Liver (tissue), 9 donors: Measurements from ENCODE around the gene SNAP25. TPM values are rescaled to one million over a fixed set of nuclear protein-coding genes. Genes with fewer than 3 reads are reported as not detected.
A peak's percentile ranks its signal among the peaks of the same experiment; 100 is the strongest.

Experiments
- DNase-seq: peaks from one replicate; pipeline ENCODE4 v3.0.0-alpha.2; 2017; ENCODE audit warnings: low spot score
- H3K27ac ChIP-seq, 2 donors: one replicate each; pipeline ENCODE4 v1.7.0; 2013; ENCODE audit warnings: inconsistent platforms in 2 of 2, low read length in 2 of 2, control low read depth in 1 of 2, low read depth in 1 of 2, mild to moderate bottlenecking in 1 of 2
- H3K27me3 ChIP-seq, 4 donors: one replicate each; pipeline versions ENCODE4 v1.6.1 to v1.7.0; 2013; ENCODE audit warnings: low read length in 3 of 4, inconsistent platforms in 1 of 4, mild to moderate bottlenecking in 1 of 4, moderate library complexity in 1 of 4; ENCODE audit not compliant: control insufficient read depth in 4 of 4, insufficient read depth in 4 of 4
- H3K36me3 ChIP-seq, 4 donors: one replicate each; pipeline versions ENCODE4 v1.6.1 to v1.7.0; 2013; ENCODE audit warnings: low read length in 3 of 4, mild to moderate bottlenecking in 3 of 4, low read depth in 1 of 4, moderate library complexity in 1 of 4; ENCODE audit not compliant: control insufficient read depth in 4 of 4, insufficient read depth in 3 of 4
- H3K4me1 ChIP-seq, 4 donors: one replicate each; pipeline versions ENCODE4 v1.6.1 to v1.7.0; 2013; ENCODE audit warnings: low read length in 3 of 4, mild to moderate bottlenecking in 3 of 4, moderate library complexity in 1 of 4; ENCODE audit not compliant: control insufficient read depth in 4 of 4, insufficient read depth in 4 of 4
- H3K4me3 ChIP-seq, 3 donors: one replicate each; pipeline versions ENCODE4 v1.6.1 to v1.7.0; 2013; ENCODE audit warnings: low read length in 3 of 3, control low read depth in 1 of 3, low read depth in 1 of 3, mild to moderate bottlenecking in 1 of 3
- H3K9ac ChIP-seq, 2 donors: one replicate each; pipeline ENCODE4 v1.7.0; 2013; ENCODE audit warnings: low read length in 2 of 2, mild to moderate bottlenecking in 2 of 2, moderate library complexity in 2 of 2, control low read depth in 1 of 2, low read depth in 1 of 2
- H3K9me3 ChIP-seq, 4 donors: one replicate each; pipeline versions ENCODE4 v1.6.1 to v1.7.0; 2013; ENCODE audit warnings: low read length in 3 of 4; ENCODE audit not compliant: control insufficient read depth in 4 of 4
- ATF3 ChIP-seq: IDR thresholded peaks from 2 replicates; pipeline ENCODE4 v1.6.1; 2016; ENCODE audit warnings: antibody characterized with exemption
- CTCF ChIP-seq: fragments of 150-350 bp; IDR thresholded peaks from 2 replicates; pipeline ENCODE4 v1.5.1; 2017; ENCODE audit warnings: improper control_type of control experiment, low read depth, low read length; ENCODE audit not compliant: missing input control
- EGR1 ChIP-seq, 2 donors: IDR thresholded peaks; 2 replicates each; pipeline ENCODE4 v1.6.1; 2016 to 2018; ENCODE audit warnings: antibody characterized with exemption in 2 of 2, low read depth in 2 of 2
- FOXA1 ChIP-seq: IDR thresholded peaks from 2 replicates; pipeline ENCODE4 v1.6.1; 2016; ENCODE audit warnings: antibody characterized with exemption
- FOXA2 ChIP-seq: IDR thresholded peaks from 2 replicates; pipeline ENCODE4 v1.6.1; 2016; ENCODE audit warnings: antibody characterized with exemption
- GABPA ChIP-seq, 2 donors: IDR thresholded peaks in 1 of 2; conservative IDR thresholded peaks in 1 of 2; 2 replicates each; pipeline ENCODE4 v1.6.1; 2016; ENCODE audit warnings: antibody characterized with exemption in 2 of 2, mild to moderate bottlenecking in 1 of 2, moderate library complexity in 1 of 2
- HNF4A ChIP-seq, 2 donors: conservative IDR thresholded peaks; 2 replicates each; pipeline ENCODE4 v1.6.1; 2016; ENCODE audit warnings: antibody characterized with exemption in 2 of 2, mild to moderate bottlenecking in 2 of 2
- HNF4G ChIP-seq: IDR thresholded peaks from 2 replicates; pipeline ENCODE4 v1.6.1; 2016; ENCODE audit warnings: antibody characterized with exemption
- JUND ChIP-seq, 2 donors: IDR thresholded peaks; 2 replicates each; pipeline ENCODE4 v1.6.1; 2016; ENCODE audit warnings: antibody characterized with exemption in 2 of 2
- MAX ChIP-seq: IDR thresholded peaks from 2 replicates; pipeline ENCODE4 v1.6.1; 2016; ENCODE audit warnings: antibody characterized with exemption
- NR2F2 ChIP-seq: IDR thresholded peaks from 2 replicates; pipeline ENCODE4 v1.6.1; 2016; ENCODE audit warnings: antibody characterized with exemption
- RAD21 ChIP-seq, 2 donors: IDR thresholded peaks; 2 replicates each; pipeline ENCODE4 v1.6.1; 2016; ENCODE audit warnings: antibody characterized with exemption in 2 of 2, mild to moderate bottlenecking in 2 of 2
- REST ChIP-seq: IDR thresholded peaks from 2 replicates; pipeline ENCODE4 v1.6.1; 2016; ENCODE audit warnings: antibody characterized with exemption, mild to moderate bottlenecking
- RXRA ChIP-seq, 2 donors: IDR thresholded peaks; 2 replicates each; pipeline ENCODE4 v1.6.1; 2017 to 2018; ENCODE audit warnings: antibody characterized with exemption in 2 of 2, mild to moderate bottlenecking in 1 of 2
- SP1 ChIP-seq: IDR thresholded peaks from 2 replicates; pipeline ENCODE4 v1.6.1; 2018; ENCODE audit warnings: antibody characterized with exemption, mild to moderate bottlenecking
- TAF1 ChIP-seq: conservative IDR thresholded peaks from 2 replicates; pipeline ENCODE4 v1.6.1; 2016; ENCODE audit warnings: antibody characterized with exemption, mild to moderate bottlenecking
- YY1 ChIP-seq: IDR thresholded peaks from 2 replicates; pipeline ENCODE4 v1.6.1; 2016; ENCODE audit warnings: antibody characterized with exemption, mild to moderate bottlenecking
- ZBTB33 ChIP-seq: IDR thresholded peaks from 2 replicates; pipeline ENCODE4 v1.6.1; 2016; ENCODE audit warnings: antibody characterized with exemption
- WGBS: extraction: QIAGEN DNeasy Blood & Tissue Kit; methylation state at CpG from one replicate; pipeline ENCODE4 v1.1.7; 2013; 5-methylcytosine and 5-hydroxymethylcytosine counted together
- polyA plus RNA-seq, 2 donors: library from polyadenylated mRNA; stranded (reverse) in 1 of 2; unstranded in 1 of 2; fragments of 200-250 nt in 1 of 2; fragments of >200 nt in 1 of 2; fragmentation: Nextera tagmentation in 1 of 2; extraction: Ambion mirVana in 1 of 2; gene quantifications; one replicate each; pipeline versions ENCODE4 v1.2.1 to v1.2.3, GENCODE V29; 2013 to 2015
- total RNA-seq, 2 donors: library from RNA; depleted of rRNA; stranded (reverse); fragments of >200 nt; gene quantifications; one replicate each; pipeline ENCODE4 v1.2.3, GENCODE V29; 2014
- donor health status: healthy.
- donor health status: healthy.
- donor health status: healthy.
- donor health status: healthy.
- donor health status: healthy.

Gene SNAP25
- total and polyA plus RNA-seq, 4 donors = 0.32 to 2.7 (median 0.56) TPM

- Histone ChIP-seq H3K4me1 (peaks cover 0 to 6% (median 1%) of the 10 kb centered on the region in 4 donors), H3K9me3 (no peaks in the 10 kb centered on the region), H3K9ac (no peak overlapping the region), H3K27me3 (no peaks in the 10 kb centered on the region), H3K27ac (no peak overlapping the region), H3K36me3 (no peaks in the 10 kb centered on the region), H3K4me3 (peak overlapping the region; percentile 34 to 57 (median 49))
- 11% methylated on average over 47 of the region's 47 CpGs for WGBS
- TF ChIP-seq FOXA1 (no peak), TAF1 (no peak), NR2F2 (peak; percentile 49), SP1 (peak; percentile 55), HNF4A (conservative IDR thresholded peaks at IDR 0.05) (no peak), GABPA (IDR thresholded peaks at IDR 0.05 in 1 of 2, conservative IDR thresholded peaks at IDR 0.05 in 1 of 2) (no peak), EGR1 (IDR thresholded peaks at IDR 0.05; ENCODE audit: low read depth in 2 of 2) (peak in 1 of 2 donors; percentile 34), CTCF (no peak), HNF4G (no peak), YY1 (peak; percentile 36), RXRA (IDR thresholded peaks at IDR 0.05) (peak in 1 of 2 donors; percentile 28), FOXA2 (no peak), RAD21 (IDR thresholded peaks at IDR 0.05) (peak in 1 of 2 donors; percentile 41), ZBTB33 (no peak), JUND (IDR thresholded peaks at IDR 0.05) (no peak), MAX (no peak), ATF3 (no peak), REST (no peak)
- no peak for DNase-seq
These were observed 46.5 kb upstream of the SNAP25 start for GRCh38 chr20:10171864-10172751.
